ENCODE results near the gene PTPN21.

DNA sequence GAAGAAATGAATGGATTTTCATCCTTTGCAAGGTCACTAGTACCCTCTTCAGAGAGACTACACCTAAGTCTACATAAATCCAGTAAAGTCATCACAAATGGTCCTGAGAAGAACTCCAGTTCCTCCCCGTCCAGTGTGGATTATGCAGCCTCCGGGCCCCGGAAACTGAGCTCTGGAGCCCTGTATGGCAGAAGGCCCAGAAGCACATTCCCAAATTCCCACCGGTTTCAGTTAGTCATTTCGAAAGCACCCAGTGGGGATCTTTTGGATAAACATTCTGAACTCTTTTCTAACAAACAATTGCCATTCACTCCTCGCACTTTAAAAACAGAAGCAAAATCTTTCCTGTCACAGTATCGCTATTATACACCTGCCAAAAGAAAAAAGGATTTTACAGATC, 128.5 kb downstream of the PTPN21 start:
- TF ChIP-seq POLR2AphosphoS5 (IDR thresholded peaks at IDR 0.05; ENCODE audit: insufficient read depth, low read depth, low read length) (no peak), EZH2 (IDR thresholded peaks at IDR 0.05; ENCODE audit: borderline replicate concordance, low read depth, low read length, severe bottlenecking) (no peak), POLR2A (IDR thresholded peaks at IDR 0.05; ENCODE audit: low read depth, low read length) (no peak), JUN (IDR thresholded peaks at IDR 0.05; ENCODE audit: borderline replicate concordance, insufficient read depth, insufficient read length, low read depth) (no peak)
- TF ChIP-seq, protein P1, sequence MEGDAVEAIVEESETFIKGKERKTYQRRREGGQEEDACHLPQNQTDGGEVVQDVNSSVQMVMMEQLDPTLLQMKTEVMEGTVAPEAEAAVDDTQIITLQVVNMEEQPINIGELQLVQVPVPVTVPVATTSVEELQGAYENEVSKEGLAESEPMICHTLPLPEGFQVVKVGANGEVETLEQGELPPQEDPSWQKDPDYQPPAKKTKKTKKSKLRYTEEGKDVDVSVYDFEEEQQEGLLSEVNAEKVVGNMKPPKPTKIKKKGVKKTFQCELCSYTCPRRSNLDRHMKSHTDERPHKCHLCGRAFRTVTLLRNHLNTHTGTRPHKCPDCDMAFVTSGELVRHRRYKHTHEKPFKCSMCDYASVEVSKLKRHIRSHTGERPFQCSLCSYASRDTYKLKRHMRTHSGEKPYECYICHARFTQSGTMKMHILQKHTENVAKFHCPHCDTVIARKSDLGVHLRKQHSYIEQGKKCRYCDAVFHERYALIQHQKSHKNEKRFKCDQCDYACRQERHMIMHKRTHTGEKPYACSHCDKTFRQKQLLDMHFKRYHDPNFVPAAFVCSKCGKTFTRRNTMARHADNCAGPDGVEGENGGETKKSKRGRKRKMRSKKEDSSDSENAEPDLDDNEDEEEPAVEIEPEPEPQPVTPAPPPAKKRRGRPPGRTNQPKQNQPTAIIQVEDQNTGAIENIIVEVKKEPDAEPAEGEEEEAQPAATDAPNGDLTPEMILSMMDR (IDR thresholded peaks at IDR 0.05; ENCODE audit: extremely low read depth in 1 of 2, insufficient read depth in 1 of 2, low read depth in 1 of 2, low read length in 2 of 2): no peak
- TF ChIP-seq, protein P2, sequence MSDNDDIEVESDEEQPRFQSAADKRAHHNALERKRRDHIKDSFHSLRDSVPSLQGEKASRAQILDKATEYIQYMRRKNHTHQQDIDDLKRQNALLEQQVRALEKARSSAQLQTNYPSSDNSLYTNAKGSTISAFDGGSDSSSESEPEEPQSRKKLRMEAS (IDR thresholded peaks at IDR 0.05; ENCODE audit: insufficient read depth, insufficient read length): no peak

Measured in endothelial cell of umbilical vein (primary cell).